Measurements from ENCODE around the gene MAPK14. TPM values are rescaled to one million over a fixed set of nuclear protein-coding genes. Genes with fewer than 3 reads are reported as not detected.

Gene MAPK14
- 34.5 and 52.3 TPM in 2 replicates for total RNA-seq

DNA sequence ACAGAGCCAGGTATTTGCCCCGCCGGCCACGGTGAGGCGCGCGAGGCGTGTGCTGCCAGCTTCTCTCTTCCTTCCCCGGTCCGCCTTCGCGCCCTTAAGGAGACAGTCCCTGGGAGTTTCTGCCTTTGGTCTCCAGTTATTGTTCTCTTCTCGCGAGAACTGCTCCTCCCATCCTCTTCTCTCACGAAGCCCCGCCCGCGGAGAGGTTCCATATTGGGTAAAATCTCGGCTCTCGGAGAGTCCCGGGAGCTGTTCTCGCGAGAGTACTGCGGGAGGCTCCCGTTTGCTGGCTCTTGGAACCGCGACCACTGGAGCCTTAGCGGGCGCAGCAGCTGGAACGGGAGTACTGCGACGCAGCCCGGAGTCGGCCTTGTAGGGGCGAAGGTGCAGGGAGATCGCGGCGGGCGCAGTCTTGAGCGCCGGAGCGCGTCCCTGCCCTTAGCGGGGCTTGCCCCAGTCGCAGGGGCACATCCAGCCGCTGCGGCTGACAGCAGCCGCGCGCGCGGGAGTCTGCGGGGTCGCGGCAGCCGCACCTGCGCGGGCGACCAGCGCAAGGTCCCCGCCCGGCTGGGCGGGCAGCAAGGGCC lies at the start of gene MAPK14:
TSS of gene MAPK14 (plus strand) at position 308 of the 587 bp plus-strand sequence. CDS start 350 bp downstream, outside the sequence.

DNA sequence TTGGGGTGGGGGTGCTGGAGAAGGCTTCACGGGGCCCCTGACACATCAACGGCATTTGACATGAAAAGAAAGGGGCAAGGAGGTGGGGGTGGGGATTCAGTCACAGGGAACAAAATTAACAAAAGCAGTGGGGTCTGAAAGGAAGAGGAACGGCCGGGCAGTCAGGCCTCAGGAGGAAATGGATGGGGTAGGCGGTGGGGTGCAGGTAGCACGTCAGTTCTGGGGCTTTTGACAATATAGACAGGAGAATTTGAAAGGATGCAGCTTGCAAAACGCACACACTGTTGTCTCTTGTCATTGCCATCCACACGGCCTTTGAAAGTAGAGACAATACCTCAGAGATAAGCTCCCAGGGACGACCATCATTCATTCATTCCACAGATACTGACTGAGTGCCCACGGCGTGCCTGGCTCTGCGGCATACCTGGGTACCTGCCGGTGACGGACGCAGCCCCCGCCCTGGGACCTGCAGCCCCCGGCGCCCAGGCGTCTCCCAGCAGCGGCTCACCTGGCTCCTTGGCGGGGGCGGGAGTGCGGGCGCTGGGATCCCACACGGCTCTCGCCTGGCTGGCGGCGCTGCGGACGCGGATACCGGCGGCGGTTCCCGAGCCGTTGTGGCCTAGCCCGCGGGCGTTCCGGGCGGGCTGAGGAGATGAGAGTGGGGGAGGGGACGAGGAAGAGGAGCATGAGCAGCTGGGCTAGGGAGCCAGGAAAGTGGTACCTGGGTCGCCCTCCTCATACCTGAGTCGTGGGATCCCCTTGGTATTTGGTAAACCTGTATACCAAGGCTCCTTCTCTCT lies 3.4 kb upstream of the MAPK14 start, which contains the start of gene SLC26A8:
TSS of gene SLC26A8 (minus strand) at position 646 of the 800 bp plus-strand sequence. CDS start 4,934 bp downstream, outside the sequence.

DNA sequence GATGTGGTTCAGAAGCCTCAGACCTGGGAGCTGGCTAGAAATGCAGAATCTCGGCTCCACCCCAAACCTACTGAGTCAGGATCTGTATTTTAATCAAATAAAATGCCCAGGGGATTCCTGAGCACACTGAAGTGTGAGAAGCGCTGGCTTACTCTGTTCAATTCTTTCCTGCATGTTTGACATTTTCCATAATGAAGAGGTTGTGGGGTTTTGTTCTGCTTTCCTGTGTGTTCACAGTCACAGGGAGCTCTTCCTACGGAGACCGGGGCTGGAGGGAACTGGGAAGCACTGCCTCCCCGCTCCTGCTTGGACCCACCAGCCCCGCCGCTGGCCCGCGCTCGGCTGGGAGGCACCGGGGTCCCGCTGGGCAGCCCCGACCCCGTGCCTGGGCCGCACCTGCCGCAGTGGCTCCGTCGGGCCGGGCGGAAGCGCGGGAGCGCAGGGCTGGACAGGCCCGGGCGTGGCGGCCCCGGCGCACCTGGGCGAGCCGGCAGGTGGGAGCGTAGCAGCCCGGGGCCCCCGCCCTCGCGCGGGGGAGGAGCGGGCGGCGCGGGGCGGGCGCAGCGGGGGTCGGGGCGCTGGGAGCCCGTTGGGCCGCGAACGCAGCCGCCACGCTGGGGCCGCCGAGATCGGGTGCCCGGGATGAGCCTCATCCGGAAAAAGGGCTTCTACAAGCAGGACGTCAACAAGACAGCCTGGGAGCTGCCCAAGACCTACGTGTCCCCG lies 102.5 kb downstream of the MAPK14 start, which contains the start of gene MAPK13:
TSS of gene MAPK13 (plus strand) at position 573 of the 726 bp plus-strand sequence. CDS start at position 643, 70 bp downstream.

Other genes starting within 250 kb of the MAPK14 start
- not detected in 2 replicates for gene CLPSL1, start 246.8 kb upstream of the MAPK14 start, total RNA-seq
- not detected in 2 replicates for gene CLPS, start 230.5 kb upstream of the MAPK14 start, total RNA-seq
- gene LHFPL5, start 222.5 kb upstream of the MAPK14 start, total RNA-seq: not detected in 2 replicates
- 30.9 and 68.2 TPM in 2 replicates for gene SRPK1, start 106.7 kb upstream of the MAPK14 start, total RNA-seq
- gene SLC26A8, start 3.2 kb upstream of the MAPK14 start, total RNA-seq: not detected in 2 replicates
- gene MAPK13, start 102.7 kb downstream of the MAPK14 start, total RNA-seq: 2.4 and 5.0 TPM in 2 replicates
- gene BRPF3, start 168.9 kb downstream of the MAPK14 start, total RNA-seq: 7.1 and 19.0 TPM in 2 replicates
- gene PNPLA1, start 242.3 kb downstream of the MAPK14 start, total RNA-seq: not detected in 2 replicates